B cell (primary cell): ENCODE measurements around the gene ZNF724.

Source experiments
- EZH2 ChIP-seq: IDR thresholded peaks from 2 replicates; pipeline ENCODE4 v1.6.1; 2012; ENCODE audit warnings: borderline replicate concordance, low read depth, mild to moderate bottlenecking, moderate library complexity, low read length; ENCODE audit not compliant: insufficient read depth, poor library complexity, severe bottlenecking
- TF ChIP-seq, protein P1 (sequence below): fragments of 200-600 bp; IDR thresholded peaks from one replicate; pipeline ENCODE4 v1.8.0; 2022; ENCODE audit warnings: antibody characterized with exemption, mild to moderate bottlenecking

DNA sequence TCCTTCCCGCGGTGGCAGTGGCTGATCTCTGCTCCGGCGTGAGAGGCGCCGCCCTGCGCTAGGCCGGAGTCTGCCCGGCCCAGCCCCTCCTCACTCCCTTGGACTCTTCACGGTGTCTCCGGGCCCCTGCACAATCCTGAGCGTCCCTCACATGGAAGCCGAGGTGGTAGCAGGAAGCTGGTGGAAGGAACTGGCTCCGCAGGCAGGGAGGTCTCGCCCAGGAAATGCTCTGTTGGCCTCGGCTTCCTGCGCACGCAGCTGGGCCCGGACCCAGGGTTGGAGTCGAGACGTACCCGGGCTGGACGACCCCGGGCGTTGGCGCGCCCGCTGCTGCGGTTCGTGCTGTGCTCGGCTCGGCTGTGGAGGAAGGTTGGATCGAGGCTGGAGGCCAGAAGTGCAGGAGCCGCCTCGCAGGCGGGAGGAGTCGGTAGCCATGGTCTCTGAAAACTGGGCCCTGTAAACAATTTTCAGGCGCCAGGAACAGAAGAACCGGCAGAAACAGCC lies 46.3 kb downstream of the ZNF724 start:
- TF ChIP-seq, protein P1, sequence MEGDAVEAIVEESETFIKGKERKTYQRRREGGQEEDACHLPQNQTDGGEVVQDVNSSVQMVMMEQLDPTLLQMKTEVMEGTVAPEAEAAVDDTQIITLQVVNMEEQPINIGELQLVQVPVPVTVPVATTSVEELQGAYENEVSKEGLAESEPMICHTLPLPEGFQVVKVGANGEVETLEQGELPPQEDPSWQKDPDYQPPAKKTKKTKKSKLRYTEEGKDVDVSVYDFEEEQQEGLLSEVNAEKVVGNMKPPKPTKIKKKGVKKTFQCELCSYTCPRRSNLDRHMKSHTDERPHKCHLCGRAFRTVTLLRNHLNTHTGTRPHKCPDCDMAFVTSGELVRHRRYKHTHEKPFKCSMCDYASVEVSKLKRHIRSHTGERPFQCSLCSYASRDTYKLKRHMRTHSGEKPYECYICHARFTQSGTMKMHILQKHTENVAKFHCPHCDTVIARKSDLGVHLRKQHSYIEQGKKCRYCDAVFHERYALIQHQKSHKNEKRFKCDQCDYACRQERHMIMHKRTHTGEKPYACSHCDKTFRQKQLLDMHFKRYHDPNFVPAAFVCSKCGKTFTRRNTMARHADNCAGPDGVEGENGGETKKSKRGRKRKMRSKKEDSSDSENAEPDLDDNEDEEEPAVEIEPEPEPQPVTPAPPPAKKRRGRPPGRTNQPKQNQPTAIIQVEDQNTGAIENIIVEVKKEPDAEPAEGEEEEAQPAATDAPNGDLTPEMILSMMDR = no peak
- no peak for TF ChIP-seq EZH2
